NOMO-1 treated with dmso at 0.1 percent for 144 hours (cell line): Measurements from ENCODE around the gene LYZL1.
"Not testable (repeated sequence)": the region's sequence is repeated elsewhere in the genome, so short reads cannot be mapped to it uniquely, and the experiment has no call there.

Experiments
- DNase-seq: peaks from one replicate; lab custom pipeline; 2025; ENCODE audit not compliant: unreplicated experiment; lab: John Stamatoyannopoulos, UW

Gene LYZL1

DNA sequence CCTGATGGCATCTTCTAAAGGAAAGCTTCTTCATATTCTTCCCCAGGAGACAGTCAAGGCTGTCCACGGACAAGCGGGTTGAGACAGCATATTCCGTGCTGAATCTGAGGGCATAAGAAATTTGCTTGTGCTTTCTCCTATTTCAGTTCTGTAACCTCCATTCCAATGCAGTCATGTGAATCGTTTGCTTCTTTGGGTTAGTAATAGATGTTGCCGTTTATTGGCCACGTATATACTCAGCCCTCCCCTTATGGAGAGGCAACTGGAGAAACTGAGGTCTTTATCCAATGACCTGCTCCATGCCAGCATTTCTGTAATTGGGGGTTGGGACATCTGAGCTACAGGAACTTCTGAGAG lies 38.9 kb downstream of the LYZL1 start:
- DNase-seq, result no peak

DNA sequence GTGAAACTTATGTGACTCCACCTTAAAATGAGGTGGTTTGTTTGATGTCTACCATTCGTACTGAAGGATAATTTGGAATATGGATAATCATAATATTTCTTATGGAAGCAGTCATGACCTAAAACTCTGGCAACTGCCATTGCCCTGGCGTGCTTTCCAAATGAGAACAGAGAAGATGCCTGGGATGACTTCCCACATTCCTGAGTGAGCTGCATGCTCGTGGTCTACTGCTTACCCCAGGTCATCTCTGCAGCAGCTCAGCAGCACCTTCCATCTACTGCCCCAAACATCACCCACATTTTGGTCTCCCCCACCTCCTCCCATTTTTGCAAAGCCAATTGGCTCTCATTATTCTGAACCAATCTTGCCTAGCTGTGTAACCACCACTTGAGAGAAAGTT lies 40.1 kb downstream of the LYZL1 start:
- DNase-seq, result no peak

- no peak for DNase-seq
Observed at GRCh38 chr10:29329420-29329819, 40.5 kb downstream of the LYZL1 start.

GRCh38 chr10:29332061-29332760 lies 43.3 kb downstream of the LYZL1 start:
- no peak for DNase-seq

GRCh38 chr10:29332761-29333148 lies 43.9 kb downstream of the LYZL1 start:
- DNase-seq, result no peak

DNA sequence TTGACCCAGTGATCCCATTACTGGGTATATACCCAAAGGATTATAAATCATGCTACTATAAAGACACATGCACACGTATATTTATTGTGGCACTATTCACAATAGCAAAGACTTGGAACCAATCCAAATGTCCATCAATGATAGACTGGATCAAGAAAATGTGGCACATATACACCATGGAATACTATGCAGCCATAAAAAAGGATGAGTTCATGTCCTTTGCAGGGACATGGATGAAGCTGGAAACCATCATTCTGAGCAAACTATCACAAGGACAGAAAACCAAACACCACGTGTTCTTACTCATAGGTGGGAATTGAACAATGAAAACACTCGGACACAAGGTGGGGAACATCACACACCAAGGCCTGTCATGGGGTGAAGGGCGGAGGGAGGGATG lies 48.7 kb downstream of the LYZL1 start:
- not testable (repeated sequence) for DNase-seq

DNA sequence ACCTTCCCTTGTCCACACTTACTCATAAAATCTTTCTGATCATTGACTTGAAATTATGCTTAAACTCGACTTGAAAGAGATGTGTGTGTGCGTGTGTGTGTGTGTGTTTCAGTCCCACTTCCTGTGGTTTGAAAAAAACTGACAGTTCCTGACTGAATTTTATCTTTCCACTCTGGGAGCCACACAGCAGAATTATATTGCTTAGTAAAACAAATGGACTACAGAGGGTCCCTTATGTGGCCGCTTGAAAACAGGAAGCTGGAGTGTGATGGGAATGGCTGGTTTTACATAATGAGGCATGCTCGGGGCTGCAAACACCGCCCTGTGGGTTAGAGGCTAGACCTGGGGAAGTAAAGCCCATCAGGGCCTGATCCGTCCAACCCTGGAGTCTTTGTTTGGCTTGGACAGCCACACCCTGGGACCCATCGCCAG lies 54.8 kb downstream of the LYZL1 start:
- DNase-seq, result no peak

DNA sequence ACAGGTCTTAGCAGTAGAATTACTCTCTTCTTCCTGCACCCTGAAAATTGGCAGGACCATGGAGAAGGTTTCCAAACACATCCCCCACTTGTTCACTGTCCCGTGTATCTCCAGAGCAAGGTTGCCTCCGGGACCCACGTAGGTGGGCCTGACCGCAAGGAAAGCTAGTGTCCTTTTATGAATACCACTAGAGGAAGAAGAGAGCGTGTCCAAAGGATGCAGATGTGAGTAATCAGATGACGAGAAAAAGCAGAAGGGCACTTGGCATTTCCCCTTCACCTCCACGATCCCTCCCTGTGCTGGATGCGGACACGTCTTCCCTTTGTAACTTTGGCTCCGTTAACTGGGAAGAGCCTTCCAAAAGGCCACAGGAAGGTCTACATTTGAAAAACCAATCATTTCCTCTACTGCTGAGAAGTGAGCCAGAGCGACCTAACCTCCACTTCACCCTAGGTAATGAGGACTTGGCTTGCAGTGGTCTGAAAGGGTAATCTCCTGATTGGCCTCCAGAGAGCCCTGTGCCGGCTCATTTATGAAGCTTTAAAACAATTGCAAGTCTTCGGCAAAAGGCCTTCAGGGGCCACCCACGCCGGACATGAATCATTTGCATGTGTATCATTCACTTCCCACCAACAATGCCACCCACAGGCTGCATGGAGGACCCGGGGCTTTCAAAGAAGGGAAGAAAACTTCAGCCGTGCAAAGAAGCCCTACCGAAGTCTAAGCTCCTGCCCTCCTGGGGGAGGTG lies 55.4 kb downstream of the LYZL1 start:
- DNase-seq, result no peak

DNA sequence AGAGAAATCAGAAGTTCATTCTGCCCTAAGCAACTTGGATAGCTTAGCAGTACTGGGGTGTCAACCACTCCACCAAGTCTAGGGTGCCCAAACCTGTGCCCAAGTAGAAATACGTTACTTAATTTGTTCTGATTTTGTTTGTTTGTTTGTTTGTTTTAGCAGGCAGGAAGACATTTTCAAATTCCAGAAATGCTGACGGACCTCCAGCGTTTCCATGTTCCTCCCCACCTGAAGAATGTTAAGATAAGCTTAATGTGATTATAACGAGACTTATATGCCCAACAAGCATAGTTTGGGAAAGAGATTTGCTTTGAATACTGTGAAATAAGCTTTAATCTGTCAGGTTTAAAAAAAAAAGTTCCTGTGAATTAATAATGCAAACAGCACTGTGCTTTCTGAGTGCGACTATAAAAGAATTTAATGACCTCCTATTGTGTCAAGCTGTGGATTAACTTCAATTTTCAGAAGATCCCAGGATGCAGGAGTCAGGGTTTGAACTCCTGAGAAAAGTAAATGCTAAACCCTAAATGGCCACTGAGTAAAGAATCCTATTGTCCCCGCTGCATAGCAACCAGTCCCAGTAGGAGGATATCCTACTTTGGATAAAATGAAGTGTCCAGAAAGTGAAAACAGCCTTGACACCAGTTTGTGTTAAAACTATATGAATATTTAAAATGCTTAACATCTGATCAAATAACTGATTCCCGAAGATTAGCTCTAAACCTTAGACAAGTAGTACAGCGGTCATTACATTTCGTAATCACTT lies 56.5 kb downstream of the LYZL1 start:
- DNase-seq, result no peak

GRCh38 chr10:29345910-29346209 lies 57.0 kb downstream of the LYZL1 start:
- DNase-seq, result no peak

DNA sequence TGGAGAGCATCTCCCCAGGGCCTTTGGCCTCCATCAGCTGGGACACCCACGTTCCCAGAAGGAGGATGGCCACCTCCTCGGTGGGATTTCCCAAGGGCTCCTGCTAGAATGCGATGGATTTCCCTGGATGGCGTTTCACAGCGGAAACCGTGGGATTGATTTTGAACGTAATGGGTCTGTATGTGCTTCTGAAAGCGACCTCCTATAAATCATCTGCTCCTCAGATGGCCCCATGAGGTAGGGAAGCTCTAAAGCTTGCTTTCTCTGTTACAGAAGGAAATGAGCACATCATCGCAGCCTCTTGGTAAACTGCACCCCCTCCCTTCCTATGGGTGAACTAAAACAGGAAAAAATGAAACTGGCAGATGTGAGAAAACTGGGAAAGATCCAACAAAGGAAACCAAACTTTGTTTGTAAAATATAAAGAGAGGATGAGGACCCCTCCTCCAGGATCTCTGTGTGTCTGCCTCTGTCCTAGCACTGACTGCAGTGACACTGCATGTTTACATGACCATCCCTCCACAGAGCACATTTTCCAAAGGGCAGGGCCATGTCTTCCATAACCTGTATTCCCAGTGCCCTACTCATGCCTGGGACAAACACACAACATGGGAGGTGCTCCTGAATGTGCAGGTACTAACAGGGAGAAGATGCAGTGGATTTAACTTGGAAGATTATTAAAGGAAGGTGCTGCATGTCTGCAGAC lies 57.6 kb downstream of the LYZL1 start:
- DNase-seq, result no peak

- no peak for DNase-seq
Observed at GRCh38 chr10:29348836-29349235, 60.0 kb downstream of the LYZL1 start.

- no peak for DNase-seq
Observed at GRCh38 chr10:29353305-29353704, 64.4 kb downstream of the LYZL1 start.

DNA sequence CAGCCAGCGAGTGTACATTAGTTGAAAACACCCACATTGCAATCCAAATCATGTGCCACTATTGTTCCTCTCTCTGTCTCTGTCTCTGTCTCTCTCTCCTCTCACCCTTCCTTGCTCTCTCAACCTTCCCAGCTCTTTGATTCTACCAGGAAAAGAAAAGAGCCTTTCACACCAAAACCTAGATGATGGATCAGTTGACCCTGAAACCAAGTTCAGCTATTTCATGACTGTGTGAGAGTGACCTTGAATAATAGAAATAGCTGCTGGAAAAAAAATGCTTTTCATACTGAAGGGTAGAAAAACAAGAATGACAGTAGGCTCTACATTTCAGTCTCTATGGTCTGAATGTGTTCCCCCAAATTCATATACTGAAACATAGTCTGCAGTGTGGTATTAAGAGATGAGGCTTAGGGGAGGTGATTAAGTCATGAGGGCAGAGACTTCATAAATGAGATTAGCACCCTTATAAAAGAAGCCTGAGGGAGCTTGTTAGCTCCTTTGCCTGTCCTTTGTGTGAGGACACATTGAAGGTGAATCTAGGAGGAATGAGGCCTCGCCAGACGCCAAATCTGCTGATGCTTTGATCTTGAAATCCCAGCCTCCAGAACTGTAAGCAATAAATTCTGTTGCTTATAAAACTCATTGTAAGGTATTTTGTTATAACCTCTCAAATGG lies 65.2 kb downstream of the LYZL1 start:
- no peak for DNase-seq

GRCh38 chr10:29355411-29355991 lies 66.6 kb downstream of the LYZL1 start:
- peak; percentile 63 for DNase-seq

DNA sequence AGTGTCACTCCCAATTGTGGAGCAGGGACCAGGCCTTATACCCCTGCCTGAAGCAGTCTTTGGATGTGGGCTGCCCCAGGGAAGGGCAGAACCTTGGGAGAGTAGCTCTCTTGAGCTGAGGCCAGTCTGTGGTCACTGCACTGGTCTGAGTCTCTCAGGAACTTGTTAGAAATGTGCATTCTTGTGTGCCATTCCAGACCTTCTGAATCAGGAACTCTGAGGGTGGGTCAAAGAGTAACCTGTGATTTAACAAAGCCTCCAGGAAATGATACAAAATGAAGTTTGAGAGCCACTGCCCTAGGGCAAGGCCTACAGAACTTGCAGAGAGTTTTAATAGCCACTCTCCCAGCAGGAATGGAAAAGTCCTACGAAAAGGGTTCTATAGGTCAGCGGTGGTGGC lies 68.1 kb downstream of the LYZL1 start:
- DNase-seq, result no peak

- DNase-seq, result no peak
Observed at GRCh38 chr10:29358010-29358616, 69.2 kb downstream of the LYZL1 start.

- DNase-seq, result not testable (repeated sequence)
Observed at GRCh38 chr10:29360215-29360853, 71.5 kb downstream of the LYZL1 start.
